ENCODE measurements around the gene CFAP141.

CFAP141 gene

DNA sequence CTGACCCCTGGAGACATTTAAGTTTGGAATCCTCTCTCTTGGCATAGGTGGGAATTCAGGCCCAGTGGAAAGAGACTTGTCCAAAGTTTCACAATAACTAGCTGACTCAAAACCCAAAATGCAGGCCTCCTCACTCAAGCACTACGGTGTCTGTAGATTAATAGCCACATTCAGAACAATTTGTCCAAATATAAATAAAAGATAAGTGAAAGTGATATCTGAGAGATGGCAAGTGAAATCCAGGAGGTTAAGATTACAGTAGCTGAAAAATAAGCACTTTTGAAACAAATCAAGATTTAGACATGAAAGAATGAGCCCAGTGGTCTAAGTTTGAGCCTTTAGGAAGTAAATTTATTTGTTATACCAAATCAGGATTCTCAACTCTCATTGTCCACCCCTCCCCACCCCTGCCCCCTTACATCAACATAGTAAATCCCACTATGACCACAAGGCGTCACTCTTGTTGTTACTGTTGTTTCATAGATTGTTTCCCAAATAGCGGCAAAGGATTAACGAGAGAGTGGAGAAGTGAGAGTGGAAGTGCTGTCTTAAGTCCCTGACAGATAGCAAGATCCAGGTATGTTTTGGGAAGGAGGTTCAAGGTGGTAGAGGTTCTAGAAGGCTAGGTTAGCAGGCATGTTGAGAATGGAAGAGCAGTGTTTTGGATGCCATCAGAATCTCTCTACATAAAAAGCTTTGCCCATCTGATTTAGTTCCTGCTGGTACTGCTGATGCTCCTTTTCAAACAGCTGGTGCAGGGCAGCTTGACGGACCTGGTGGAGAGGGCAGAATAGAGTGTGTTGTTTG is 7.2 kb downstream of the CFAP141 start:
- peak; percentile 43 for TF ChIP-seq CTCF (IDR thresholded peaks at IDR 0.05)
- Histone ChIP-seq H3K79me2 (no peaks in the 10 kb centered on the region), H3K4me1 (peaks cover 8% of the 10 kb centered on the region), H2AFZ (peak overlapping the region; percentile 54), H3K9ac (no peak overlapping the region), H3K36me3 (ENCODE audit: control insufficient read depth, insufficient read depth, low read length) (no peaks in the 10 kb centered on the region), H3K4me2 (ENCODE audit: low read length) (peak overlapping the region; percentile 41), H3K4me3 (ENCODE audit: low read depth, low read length) (no peak overlapping the region), H3K9me3 (ENCODE audit: control insufficient read depth, low read length) (no peaks in the 10 kb centered on the region), H3K27ac (peak overlapping the region; percentile 37), H3K27me3 (ENCODE audit: control insufficient read depth, insufficient read depth, low read length) (no peaks in the 10 kb centered on the region)

GRCh38 chr1:154193821-154194220 is 12.3 kb downstream of the CFAP141 start:
- peak overlapping the region; percentile 10 for H3K4me3 ChIP-seq (ENCODE audit: low read depth, low read length)
- H3K4me2 ChIP-seq (ENCODE audit: low read length), result no peak overlapping the region
- no peaks in the 10 kb centered on the region for H3K36me3 ChIP-seq (ENCODE audit: control insufficient read depth, insufficient read depth, low read length)
- H3K9me3 ChIP-seq (ENCODE audit: control insufficient read depth, low read length), result no peaks in the 10 kb centered on the region
- peaks cover 10% of the 10 kb centered on the region for H3K4me1 ChIP-seq
- H3K27ac ChIP-seq, result peak overlapping the region; percentile 32
- H2AFZ ChIP-seq, result peak overlapping the region; percentile 79
- H3K27me3 ChIP-seq (ENCODE audit: control insufficient read depth, insufficient read depth, low read length), result no peaks in the 10 kb centered on the region
- no peak for TF ChIP-seq CTCF (IDR thresholded peaks at IDR 0.05)
- no peaks in the 10 kb centered on the region for H3K79me2 ChIP-seq
- no peak overlapping the region for H3K9ac ChIP-seq

GRCh38 chr1:154192476-154192875 is 13.7 kb downstream of the CFAP141 start:
- H3K27ac ChIP-seq, result no peak overlapping the region
- H3K4me2 ChIP-seq (ENCODE audit: low read length), result no peak overlapping the region
- H3K36me3 ChIP-seq (ENCODE audit: control insufficient read depth, insufficient read depth, low read length), result no peaks in the 10 kb centered on the region
- H3K27me3 ChIP-seq (ENCODE audit: control insufficient read depth, insufficient read depth, low read length), result no peaks in the 10 kb centered on the region
- H3K9ac ChIP-seq, result no peak overlapping the region
- H3K4me1 ChIP-seq, result peaks cover 10% of the 10 kb centered on the region
- no peaks in the 10 kb centered on the region for H3K79me2 ChIP-seq
- no peak overlapping the region for H3K4me3 ChIP-seq (ENCODE audit: low read depth, low read length)
- no peaks in the 10 kb centered on the region for H3K9me3 ChIP-seq (ENCODE audit: control insufficient read depth, low read length)
- no peak overlapping the region for H2AFZ ChIP-seq
- TF ChIP-seq CTCF (IDR thresholded peaks at IDR 0.05), result no peak

DNA sequence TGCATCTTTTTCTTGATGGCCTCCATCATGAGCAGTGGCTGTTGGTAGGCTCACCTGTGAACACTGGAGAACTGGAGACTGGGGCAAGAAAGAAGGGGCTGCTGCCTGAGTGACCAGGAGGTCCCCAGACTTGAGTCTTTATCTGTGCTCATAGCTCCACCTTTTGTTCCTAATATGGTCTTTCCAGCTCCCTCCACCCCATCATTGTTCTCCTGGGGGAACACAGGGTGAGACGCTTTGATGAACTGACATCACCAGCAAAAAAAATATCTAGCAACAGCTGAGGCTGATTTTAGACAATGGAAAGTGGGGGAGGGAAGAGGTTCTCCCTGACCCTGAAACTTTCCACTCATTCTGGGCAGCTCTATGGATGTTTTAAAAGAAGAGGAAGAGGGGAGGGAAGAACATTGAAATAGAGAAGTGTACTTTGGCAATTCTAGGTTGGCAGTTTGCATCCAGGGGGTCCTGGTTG is 14.1 kb downstream of the CFAP141 start, which contains the start of gene TPM3:
Gene TPM3, minus strand, starts transcription at position 111 of the 472 bp plus-strand sequence. Its CDS starts 82 bp downstream, at position 29.
- peaks cover 10% of the 10 kb centered on the region for H3K4me1 ChIP-seq
- peak within 1 kb of the TSS; percentile 58 for H3K27ac ChIP-seq
- no peaks in the 10 kb centered on the region for H3K79me2 ChIP-seq
- no peak within 1 kb of the TSS for H3K9ac ChIP-seq
- no peaks in the 10 kb centered on the region for H3K9me3 ChIP-seq (ENCODE audit: control insufficient read depth, low read length)
- H3K4me2 ChIP-seq (ENCODE audit: low read length), result no peak within 1 kb of the TSS
- no peak within 1 kb of the TSS for H2AFZ ChIP-seq
- H3K36me3 ChIP-seq (ENCODE audit: control insufficient read depth, insufficient read depth, low read length), result no peaks in the 10 kb centered on the region
- no peak within 1 kb of the TSS for H3K4me3 ChIP-seq (ENCODE audit: low read depth, low read length)
- no peaks in the 10 kb centered on the region for H3K27me3 ChIP-seq (ENCODE audit: control insufficient read depth, insufficient read depth, low read length)
- no peak for TF ChIP-seq CTCF (IDR thresholded peaks at IDR 0.05)

Data from parathyroid adenoma (tissue), 2 donors.